HG03575 (cell line): ENCODE measurements around the gene MFN1.
A peak's percentile ranks its signal among the peaks of the same experiment; 100 is the strongest.

Experiments
- ATAC-seq: cut with Tn5 transposase; IDR thresholded peaks from one replicate; pipeline ENCODE4 v1.9.1; 2021; ENCODE audit not compliant: unreplicated experiment, insufficient number of reproducible peaks, low FRiP score; ENCODE audit errors: extremely low read depth

MFN1 gene

GRCh38 chr3:179332240-179332639 lies 15.3 kb upstream of the MFN1 start:
- no peak for ATAC-seq

- ATAC-seq: no peak
Measured at GRCh38 chr3:179333084-179333483, 14.4 kb upstream of the MFN1 start.

GRCh38 chr3:179336345-179336929 lies 11.1 kb upstream of the MFN1 start:
- no peak for ATAC-seq

GRCh38 chr3:179348325-179349013 lies 960 bp downstream of the MFN1 start:
- ATAC-seq: peak; percentile 69

- no peak for ATAC-seq
Measured at GRCh38 chr3:179355996-179356395, 8.5 kb downstream of the MFN1 start.

- ATAC-seq: no peak
Measured at GRCh38 chr3:179363332-179363731, 15.8 kb downstream of the MFN1 start.

- no peak for ATAC-seq
Measured at GRCh38 chr3:179369621-179370020, 22.1 kb downstream of the MFN1 start.

GRCh38 chr3:179373938-179374337 lies 26.4 kb downstream of the MFN1 start:
- no peak for ATAC-seq

GRCh38 chr3:179375091-179375999 lies 27.8 kb downstream of the MFN1 start:
- no peak for ATAC-seq

- no peak for ATAC-seq
Measured at GRCh38 chr3:179376474-179376873, 29.0 kb downstream of the MFN1 start.

- no peak for ATAC-seq
Measured at GRCh38 chr3:179391906-179392305, 44.4 kb downstream of the MFN1 start.

- no peak for ATAC-seq
Measured at GRCh38 chr3:179398574-179399231, 51.2 kb downstream of the MFN1 start.

- ATAC-seq: no peak
Measured at GRCh38 chr3:179401561-179401960, 54.1 kb downstream of the MFN1 start.

- ATAC-seq: no peak
Measured at GRCh38 chr3:179402963-179403362, 55.5 kb downstream of the MFN1 start.

- no peak for ATAC-seq
Measured at GRCh38 chr3:179404307-179404706, 56.8 kb downstream of the MFN1 start.

GRCh38 chr3:179410331-179410730 lies 62.8 kb downstream of the MFN1 start:
- ATAC-seq: no peak

- no peak for ATAC-seq
Measured at GRCh38 chr3:179410999-179411398, 63.5 kb downstream of the MFN1 start.

GRCh38 chr3:179414804-179415203 lies 67.3 kb downstream of the MFN1 start:
- no peak for ATAC-seq

GRCh38 chr3:179415377-179415776 lies 67.9 kb downstream of the MFN1 start:
- no peak for ATAC-seq
